Transverse colon (tissue), 4 donors: ENCODE measurements around the gene CKB. TPM values are rescaled to one million over a fixed set of nuclear protein-coding genes. Genes with fewer than 3 reads are reported as not detected.

Source experiments
- DNase-seq: peaks from one replicate; pipeline ENCODE4 v3.0.0-alpha.2; 2019
- H3K27ac ChIP-seq, 4 donors: fragments of 200-600 bp; sonication (generic); 2 replicates each; pipeline ENCODE4 v1.5.1; 2016 to 2018; ENCODE audit warnings: inconsistent platforms in 4 of 4
- H3K27me3 ChIP-seq: fragments of 200-600 bp; sonication (generic); 2 replicates; pipeline ENCODE4 v1.5.1; 2017; ENCODE audit warnings: inconsistent platforms
- H3K36me3 ChIP-seq, 4 donors: fragments of 200-600 bp; sonication (generic); 2 replicates each; pipeline ENCODE4 v1.5.1; 2017 to 2019; ENCODE audit warnings: inconsistent platforms in 4 of 4
- H3K4me1 ChIP-seq, 4 donors: fragments of 200-600 bp; sonication (generic); 2 replicates each; pipeline ENCODE4 v1.5.1; 2017 to 2020; ENCODE audit warnings: inconsistent platforms in 4 of 4
- H3K4me3 ChIP-seq, 4 donors: fragments of 200-600 bp; sonication (generic); 1 replicate in 1 of 4; 2 replicates in 3 of 4; pipeline versions ENCODE4 v1.5.1 to v1.6.1; 2017 to 2019; ENCODE audit warnings: inconsistent platforms in 4 of 4
- H3K9me3 ChIP-seq, 2 donors: fragments of 200-600 bp; sonication (generic); 2 replicates each; pipeline ENCODE4 v1.5.1; 2017 to 2019; ENCODE audit warnings: inconsistent platforms in 2 of 2
- EP300 ChIP-seq: sonication (generic); formaldehyde crosslinking; IDR thresholded peaks from one replicate; pipeline ENCODE4 v1.6.1; 2017; ENCODE audit warnings: antibody characterized with exemption, low read depth
- POLR2A ChIP-seq: fragments of 450-650 bp; IDR thresholded peaks from one replicate; pipeline ENCODE4 v1.6.1; 2016; ENCODE audit warnings: antibody characterized with exemption, mild to moderate bottlenecking, moderate library complexity
- POLR2AphosphoS5 ChIP-seq, 3 donors: sonication (generic); formaldehyde crosslinking; IDR thresholded peaks; one replicate each; pipeline ENCODE4 v1.6.1; 2016; ENCODE audit warnings: antibody characterized with exemption in 3 of 3
- WGBS, 2 donors: methylation state at CpG; one replicate each; pipeline ENCODE4 v1.1.5; 2018; ENCODE audit warnings: low coverage in 1 of 2; 5-methylcytosine and 5-hydroxymethylcytosine counted together
- in situ Hi-C, 4 donors: fragments of 200-750 bp; cut with MboI; loops; one replicate each; pipeline versions ENCODE4 v1.15.0 to v1.15.1; 2017; ENCODE audit warnings: low sequenced_read_pairs in 3 of 4, low pct_ligation_motif_present in 1 of 4, low pct_unique_long_range_greater_than_20kb in 1 of 4
- intact Hi-C: fragments of 100-400 bp; cut with DNase I; formaldehyde crosslinking; loops from one replicate; pipeline ENCODE4 v1.15.1; 2023; ENCODE audit warnings: low total_unique reads
- total RNA-seq, 4 donors: library from RNA; depleted of rRNA; stranded (reverse); fragments of >200 nt; gene quantifications; one replicate each; pipeline ENCODE4 v1.1.0, GENCODE V29; 2016
- TF ChIP-seq, protein P1 (sequence below), 5 experiments: fragments of 200-600 bp in 3 of 5; fragments of 450-650 bp in 2 of 5; sonication (generic) in 3 of 5; IDR thresholded peaks; 1 replicate in 2 of 5; 2 replicates in 3 of 5; pipeline ENCODE4 v1.5.1; 2016 to 2017; ENCODE audit warnings: antibody characterized with exemption in 5 of 5, inconsistent platforms in 3 of 5, mild to moderate bottlenecking in 2 of 5, moderate library complexity in 1 of 5

Gene CKB
- 1,000 to 10,000 TPM in 3 of 4 donors, 100 to 1,000 TPM in 1; 504 to 5,877 (median 3,263) TPM for total RNA-seq

DNA sequence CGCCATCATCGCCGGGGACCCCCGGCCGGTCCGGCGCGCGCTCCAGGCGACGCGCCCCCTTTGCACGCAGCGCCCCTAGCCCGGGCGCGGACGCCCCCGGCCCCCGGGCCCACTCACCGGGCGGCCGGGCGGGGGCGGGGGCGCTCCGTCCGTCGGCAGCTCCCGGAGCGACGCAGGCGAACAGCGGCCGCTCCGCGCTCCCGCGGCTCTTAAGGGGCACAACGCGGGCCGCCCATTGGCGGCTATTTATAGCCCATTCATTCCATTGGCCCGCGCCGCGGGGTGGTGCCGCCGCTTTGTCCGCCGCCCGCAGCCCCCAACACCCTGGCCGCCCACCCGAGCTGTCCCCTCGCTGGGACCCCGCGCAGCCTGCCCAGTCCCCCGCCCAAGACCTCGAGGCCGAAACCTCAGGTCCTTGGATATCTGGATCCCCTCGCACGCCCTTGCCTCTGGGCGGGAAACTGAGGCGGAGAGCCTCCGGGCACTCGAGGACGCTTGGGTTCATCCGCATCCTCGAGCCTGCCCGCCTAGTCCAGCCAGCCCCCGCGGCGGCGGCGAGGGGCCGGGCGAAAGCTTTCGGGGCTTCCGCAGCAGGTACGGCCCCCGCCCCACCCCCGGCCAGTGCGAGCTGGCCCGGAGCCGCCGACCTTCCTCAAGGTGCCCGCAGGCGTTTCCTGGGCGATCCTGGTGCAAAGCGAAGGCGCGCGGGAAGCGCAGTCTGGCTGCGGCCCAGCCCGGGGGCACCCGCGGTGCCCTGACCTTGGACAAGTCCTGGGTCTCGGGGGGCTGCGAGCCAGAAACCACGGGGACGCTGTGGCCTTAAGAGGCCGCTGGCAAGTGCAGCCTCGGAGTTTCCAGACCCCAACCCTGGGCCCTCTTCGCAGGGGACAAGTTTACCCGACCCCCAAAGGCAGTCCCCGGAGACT, at the start of gene CKB:
CKB (minus strand) TSS at position 182 of the 926 bp plus-strand sequence. CDS start 337 bp downstream, outside the sequence.
- TF ChIP-seq POLR2AphosphoS5 (IDR thresholded peaks at IDR 0.05) (peak; percentile 78 to 96 (median 91)), POLR2A (peak; percentile 70), EP300 (no peak)
- TF ChIP-seq, protein P1, sequence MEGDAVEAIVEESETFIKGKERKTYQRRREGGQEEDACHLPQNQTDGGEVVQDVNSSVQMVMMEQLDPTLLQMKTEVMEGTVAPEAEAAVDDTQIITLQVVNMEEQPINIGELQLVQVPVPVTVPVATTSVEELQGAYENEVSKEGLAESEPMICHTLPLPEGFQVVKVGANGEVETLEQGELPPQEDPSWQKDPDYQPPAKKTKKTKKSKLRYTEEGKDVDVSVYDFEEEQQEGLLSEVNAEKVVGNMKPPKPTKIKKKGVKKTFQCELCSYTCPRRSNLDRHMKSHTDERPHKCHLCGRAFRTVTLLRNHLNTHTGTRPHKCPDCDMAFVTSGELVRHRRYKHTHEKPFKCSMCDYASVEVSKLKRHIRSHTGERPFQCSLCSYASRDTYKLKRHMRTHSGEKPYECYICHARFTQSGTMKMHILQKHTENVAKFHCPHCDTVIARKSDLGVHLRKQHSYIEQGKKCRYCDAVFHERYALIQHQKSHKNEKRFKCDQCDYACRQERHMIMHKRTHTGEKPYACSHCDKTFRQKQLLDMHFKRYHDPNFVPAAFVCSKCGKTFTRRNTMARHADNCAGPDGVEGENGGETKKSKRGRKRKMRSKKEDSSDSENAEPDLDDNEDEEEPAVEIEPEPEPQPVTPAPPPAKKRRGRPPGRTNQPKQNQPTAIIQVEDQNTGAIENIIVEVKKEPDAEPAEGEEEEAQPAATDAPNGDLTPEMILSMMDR (IDR thresholded peaks at IDR 0.05) = no peak
- peak; percentile 83 for DNase-seq
- peaks cover 10% of the 10 kb centered on the region for H3K27me3 ChIP-seq
- intact Hi-C loops = no loop called here
- no peaks in the 10 kb centered on the region for H3K9me3 ChIP-seq
- in situ Hi-C loops = no loop called here
- WGBS, 2 donors = 6% methylated on average over 50 of the region's 107 CpGs; no CpG with 5 or more reads in 1 of the 2 donors
- peak within 1 kb of the TSS; percentile 42 to 72 (median 65) for H3K4me3 ChIP-seq
- H3K36me3 ChIP-seq = peaks cover 0 to 4% (median 0%) of the 10 kb centered on the region in 4 donors
- H3K27ac ChIP-seq = peak within 1 kb of the TSS; percentile 89 to 95 (median 92)
- H3K4me1 ChIP-seq = peaks cover 54 to 82% (median 78%) of the 10 kb centered on the region in 4 donors

DNA sequence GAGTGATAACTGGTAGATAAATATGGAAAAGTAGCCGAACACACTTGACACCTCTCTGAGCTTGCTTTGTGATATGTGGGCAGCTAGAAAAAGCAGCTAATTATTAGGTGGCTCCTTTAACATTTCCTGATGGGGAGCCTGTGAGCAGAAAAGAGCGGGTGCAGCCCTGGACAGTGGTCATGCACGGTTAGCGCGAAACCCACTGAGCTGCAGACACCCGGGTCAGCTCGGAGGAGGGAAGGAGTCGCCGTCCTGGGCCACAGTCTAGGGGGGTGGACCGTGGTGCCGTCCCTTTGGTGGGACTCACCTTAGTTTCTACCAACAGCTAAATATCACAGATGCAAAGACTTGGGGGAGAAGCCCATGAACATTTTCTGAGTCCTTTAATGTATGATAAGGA, 46.8 kb upstream of the CKB start:
- Histone ChIP-seq H3K27ac (no peak overlapping the region), H3K4me1 (peaks cover 0 to 35% (median 23%) of the 10 kb centered on the region in 4 donors), H3K36me3 (no peaks in the 10 kb centered on the region), H3K27me3 (no peaks in the 10 kb centered on the region), H3K4me3 (no peak overlapping the region), H3K9me3 (no peaks in the 10 kb centered on the region)
- whole genome bisulfite sequencing, 2 donors = 69 to 86% methylated on average over 4 to 11 of the region's 11 CpGs
- DNase-seq = no peak
- intact Hi-C loops (no loop called here), in situ Hi-C loops (no loop called here)
- TF ChIP-seq POLR2A (no peak), POLR2AphosphoS5 (IDR thresholded peaks at IDR 0.05) (no peak), EP300 (no peak)
- TF ChIP-seq, protein P1 (IDR thresholded peaks at IDR 0.05) = no peak

DNA sequence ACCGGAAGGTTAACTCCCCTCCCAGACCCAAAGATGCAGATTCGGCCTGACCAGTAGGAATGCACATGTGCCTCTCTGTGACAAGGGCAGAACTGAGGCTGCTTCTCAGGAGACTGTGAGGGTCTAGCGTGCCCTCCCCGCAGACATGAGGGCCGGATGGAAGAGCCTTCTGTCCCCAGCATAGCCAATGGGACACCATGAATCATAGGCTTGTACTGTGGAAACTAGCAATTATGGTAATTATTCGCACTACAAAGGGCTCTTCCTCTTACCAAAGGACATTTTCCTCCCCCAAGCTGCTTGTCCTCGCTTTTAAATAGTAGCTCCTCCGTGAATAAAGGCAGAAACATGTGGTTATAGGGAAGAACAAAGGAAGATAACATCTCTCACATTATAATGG, 46.3 kb upstream of the CKB start:
- Histone ChIP-seq H3K27ac (no peak overlapping the region), H3K36me3 (no peaks in the 10 kb centered on the region), H3K9me3 (no peaks in the 10 kb centered on the region), H3K27me3 (no peaks in the 10 kb centered on the region), H3K4me3 (no peak overlapping the region), H3K4me1 (peaks cover 4 to 40% (median 27%) of the 10 kb centered on the region in 4 donors)
- intact Hi-C loops (no loop called here), in situ Hi-C loops (no loop called here)
- WGBS, 2 donors = 77 to 97% methylated on average over 3 to 8 of the region's 8 CpGs
- no peak for DNase-seq
- no peak for TF ChIP-seq EP300
- TF ChIP-seq, protein P1 (IDR thresholded peaks at IDR 0.05) = no peak
- TF ChIP-seq POLR2AphosphoS5 (IDR thresholded peaks at IDR 0.05) = no peak
- TF ChIP-seq POLR2A = no peak

DNA sequence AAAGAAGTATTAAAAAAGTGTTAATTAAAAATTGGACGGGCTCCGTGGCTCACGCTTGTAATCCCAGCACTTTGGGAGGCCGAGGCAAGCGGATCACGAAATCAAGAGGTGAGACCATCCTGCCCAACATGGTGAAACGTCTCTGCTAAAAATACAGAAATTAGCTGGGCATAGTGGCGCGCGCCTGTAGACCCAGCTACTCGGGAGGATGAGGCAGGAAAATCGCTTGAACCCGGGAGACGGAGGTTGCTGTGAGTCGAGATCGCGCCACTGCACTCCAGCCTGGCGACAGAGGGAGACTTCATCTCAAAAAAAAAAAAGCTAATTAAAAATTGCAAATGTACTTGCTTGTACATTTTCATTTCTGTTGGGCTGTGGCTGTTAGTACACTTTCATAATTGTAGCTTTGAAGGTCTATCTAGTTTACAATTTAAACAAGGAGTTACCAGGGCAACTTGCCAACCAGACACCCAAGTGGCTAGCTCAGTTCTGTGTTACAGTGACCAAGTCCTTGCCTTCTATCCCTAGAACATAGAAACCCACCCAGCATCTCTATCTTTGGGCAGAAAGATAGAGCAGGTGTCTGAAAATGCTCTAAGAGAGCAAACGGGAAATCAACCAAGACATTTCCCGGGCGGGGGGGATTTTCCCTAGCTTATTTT, 41.3 kb upstream of the CKB start:
- Histone ChIP-seq H3K36me3 (peaks cover 0 to 15% (median 4%) of the 10 kb centered on the region in 4 donors), H3K4me3 (peak overlapping the region in 3 of 4 donors; percentile 91 to 95 (median 94)), H3K27ac (peak overlapping the region in 3 of 4 donors; percentile 95 to 98 (median 96)), H3K27me3 (no peaks in the 10 kb centered on the region), H3K9me3 (no peaks in the 10 kb centered on the region), H3K4me1 (peaks cover 16 to 46% (median 34%) of the 10 kb centered on the region in 4 donors)
- no peak for TF ChIP-seq POLR2A
- no peak for TF ChIP-seq POLR2AphosphoS5 (IDR thresholded peaks at IDR 0.05)
- no peak for TF ChIP-seq EP300
- TF ChIP-seq, protein P1 (IDR thresholded peaks at IDR 0.05) = no peak
- DNase-seq = no peak
- 49 to 60% methylated on average over 11 to 21 of the region's 21 CpGs for WGBS, 2 donors
- in situ Hi-C loops (no loop called here), intact Hi-C loops (no loop called here)
